HG02763 (cell line): ENCODE data around the gene KAZN.

Experiments
- ATAC-seq: cut with Tn5 transposase; IDR thresholded peaks from one replicate; pipeline ENCODE4 v1.9.1; 2021; ENCODE audit warnings: mild to moderate bottlenecking, moderate library complexity; ENCODE audit not compliant: unreplicated experiment

Gene KAZN

DNA sequence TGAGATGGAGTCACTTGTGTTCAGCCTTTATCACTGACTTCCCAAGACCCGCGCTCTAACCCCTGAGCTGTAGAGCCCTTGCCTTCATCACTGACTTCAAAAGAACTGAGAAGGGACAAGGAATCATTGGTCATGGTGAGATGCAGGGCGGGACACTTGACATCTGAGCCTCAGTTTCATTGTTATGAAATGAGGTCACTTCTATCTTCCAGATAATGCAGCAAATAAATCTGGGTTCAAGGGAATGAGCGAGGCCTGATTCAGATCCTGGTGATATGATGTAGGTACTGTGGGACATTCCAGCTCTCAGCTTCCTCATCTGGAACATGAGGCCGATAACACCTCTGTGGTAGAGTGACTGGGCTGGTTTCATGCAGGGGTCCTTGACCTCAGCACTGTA, 13.8 kb downstream of the KAZN start:
- ATAC-seq = no peak

DNA sequence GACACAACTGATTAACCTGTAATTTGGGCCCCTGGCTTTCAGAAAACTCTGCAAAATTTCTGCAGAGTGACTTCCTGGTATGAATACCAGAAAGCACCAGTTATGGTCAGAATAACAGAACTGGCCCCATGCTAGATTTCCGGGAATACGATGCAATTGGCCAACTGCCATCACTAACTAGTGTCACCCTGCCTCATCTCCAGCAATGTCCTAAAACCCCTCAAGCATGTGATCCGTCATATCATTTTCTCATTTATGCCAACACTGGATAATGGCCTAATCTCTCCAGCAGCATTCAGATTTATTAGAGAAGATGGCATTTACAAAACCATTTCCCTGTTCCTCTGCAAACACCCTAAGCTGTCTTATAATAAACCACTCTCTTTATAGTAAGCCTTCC, 15.4 kb downstream of the KAZN start:
- no peak for ATAC-seq

DNA sequence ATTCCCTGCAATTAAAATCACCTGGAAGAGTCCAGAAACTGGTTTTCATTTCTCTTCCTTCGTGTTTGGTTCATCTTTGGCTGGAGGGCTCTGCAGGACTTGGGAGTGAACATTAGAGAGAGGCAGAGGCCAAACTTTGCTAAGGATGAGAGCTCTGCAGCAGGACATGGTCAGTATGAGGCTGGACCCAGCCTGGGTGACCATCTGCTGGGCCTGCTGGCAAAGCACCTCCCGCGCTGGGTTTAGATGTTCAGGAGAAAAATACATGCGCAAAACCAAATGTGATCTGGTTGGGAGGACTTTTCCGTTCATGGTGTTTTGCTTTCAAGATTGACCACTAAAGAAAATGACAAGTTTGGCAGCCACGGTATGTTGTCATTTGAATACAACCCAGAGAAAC, 15.9 kb downstream of the KAZN start:
- no peak for ATAC-seq

DNA sequence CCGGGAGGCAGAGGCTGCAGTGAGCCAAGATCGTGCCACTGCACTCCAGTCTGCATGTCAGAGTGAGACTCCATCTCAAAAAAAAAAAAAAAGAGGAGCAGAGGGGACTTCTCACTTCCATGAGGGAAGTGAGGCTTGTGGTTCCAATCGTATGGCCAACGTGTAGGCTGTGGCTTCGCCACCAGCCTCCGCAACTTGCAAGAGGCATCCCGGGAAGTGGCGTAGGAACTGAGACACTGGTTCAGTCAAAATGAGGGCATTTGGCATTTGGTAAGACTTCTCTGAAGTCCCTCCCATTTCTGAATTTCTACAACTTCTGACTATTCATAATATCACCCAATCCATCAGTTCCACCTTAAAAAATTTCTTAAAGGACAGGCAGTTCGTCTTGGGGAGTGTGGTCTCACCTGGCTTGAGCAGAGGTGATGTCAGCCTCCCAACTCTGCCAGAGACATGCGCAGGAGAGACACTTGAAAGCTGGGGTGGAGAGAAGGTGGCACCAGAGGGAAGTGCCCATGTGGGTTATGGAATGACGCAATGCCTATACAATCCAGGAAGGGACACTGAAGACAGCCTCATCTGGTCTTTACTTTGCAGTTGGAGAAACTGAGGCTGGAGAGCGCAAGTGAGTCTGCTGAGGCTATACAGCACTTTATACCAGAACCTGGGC, 17.2 kb downstream of the KAZN start:
- no peak for ATAC-seq

DNA sequence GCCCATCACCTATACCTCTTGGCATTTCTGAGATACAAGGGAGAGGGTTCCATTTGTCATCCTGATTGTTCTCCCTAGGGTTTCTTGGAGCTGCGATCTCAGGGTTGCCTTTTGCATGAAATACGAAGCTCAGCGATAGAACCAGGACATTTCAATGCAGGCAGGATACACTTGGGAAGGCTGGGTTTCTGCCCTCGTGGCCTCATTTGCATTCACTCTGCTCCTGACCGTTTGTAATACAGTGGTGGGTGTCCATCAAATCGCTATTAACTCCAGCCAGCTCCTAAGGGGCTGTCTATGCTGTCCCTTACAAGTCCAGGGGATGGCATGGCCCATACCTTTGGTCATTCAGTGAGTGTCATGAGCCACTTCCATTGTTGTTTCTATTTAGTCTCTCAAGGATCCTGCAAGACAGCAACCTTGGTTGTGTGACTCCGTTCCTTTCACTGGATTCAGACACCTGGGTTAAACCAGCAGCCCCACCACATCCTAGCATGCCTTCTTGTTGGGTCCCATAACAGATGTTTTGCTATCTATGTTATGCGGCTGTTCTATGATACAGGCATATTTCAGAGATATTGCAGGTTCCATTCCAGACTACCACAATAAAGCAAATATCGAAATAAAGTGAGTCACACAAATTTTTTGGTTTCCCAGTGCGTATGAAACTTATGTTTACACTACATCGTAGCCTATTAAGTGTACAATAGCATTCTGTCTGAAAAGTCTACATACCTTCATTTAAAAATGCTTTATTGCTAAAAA, 18.3 kb downstream of the KAZN start:
- no peak for ATAC-seq

DNA sequence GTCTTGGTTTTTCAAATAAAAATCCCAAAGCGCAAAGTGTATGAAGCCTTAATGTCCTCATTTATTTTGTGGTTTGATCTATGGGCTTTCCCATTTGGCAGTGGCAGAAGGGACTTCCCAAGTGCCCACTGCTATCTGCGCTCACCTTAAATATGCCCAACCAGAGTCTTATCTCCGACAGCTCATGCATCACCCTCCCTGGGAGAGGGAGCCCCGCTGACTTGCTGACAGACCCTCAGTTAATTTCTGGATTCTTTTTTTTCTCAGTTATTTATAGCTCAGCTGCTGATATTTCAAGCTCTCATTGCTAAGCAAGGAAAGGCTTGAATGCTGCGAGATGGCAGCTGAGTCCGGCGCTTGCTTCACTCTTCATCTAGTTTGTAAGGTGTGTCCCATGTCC, 19.3 kb downstream of the KAZN start:
- no peak for ATAC-seq

DNA sequence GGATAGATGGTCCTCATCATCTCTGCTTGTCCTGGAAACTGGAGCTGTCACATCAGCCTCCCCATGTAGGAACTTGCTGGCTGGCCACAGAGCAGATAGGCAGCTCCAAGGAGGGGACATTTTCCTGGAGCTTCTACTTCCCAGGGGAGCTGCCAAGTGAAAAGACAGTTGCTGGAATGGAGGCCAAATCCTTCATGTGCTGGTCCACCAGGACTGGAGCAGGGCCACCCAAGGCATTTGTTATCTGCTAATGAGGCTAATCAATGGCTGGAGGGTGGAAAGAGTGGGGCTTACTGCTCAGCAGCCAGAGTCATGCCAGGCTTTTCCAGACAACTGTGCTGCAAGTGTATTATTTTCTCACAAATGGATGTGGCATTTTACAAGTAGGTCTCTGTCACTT, 22.5 kb downstream of the KAZN start:
- no peak for ATAC-seq

DNA sequence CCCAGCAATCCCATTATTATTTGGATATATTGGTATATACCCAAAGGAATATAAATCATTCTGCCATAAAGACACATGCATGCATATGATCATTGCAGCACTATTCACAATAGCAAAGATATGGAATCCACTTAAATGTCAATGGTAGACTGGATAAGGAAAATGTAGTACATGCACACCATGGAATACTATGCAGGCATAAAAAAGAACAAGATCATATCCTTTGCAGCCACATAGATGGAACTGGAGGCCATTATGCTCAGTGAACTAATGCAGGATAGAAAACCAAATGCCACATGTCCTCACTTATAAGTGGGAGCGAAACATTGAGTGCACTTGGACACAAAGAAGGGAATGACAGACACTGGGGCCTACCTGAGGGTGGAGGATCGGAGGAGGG, 24.6 kb downstream of the KAZN start:
- ATAC-seq = no peak

DNA sequence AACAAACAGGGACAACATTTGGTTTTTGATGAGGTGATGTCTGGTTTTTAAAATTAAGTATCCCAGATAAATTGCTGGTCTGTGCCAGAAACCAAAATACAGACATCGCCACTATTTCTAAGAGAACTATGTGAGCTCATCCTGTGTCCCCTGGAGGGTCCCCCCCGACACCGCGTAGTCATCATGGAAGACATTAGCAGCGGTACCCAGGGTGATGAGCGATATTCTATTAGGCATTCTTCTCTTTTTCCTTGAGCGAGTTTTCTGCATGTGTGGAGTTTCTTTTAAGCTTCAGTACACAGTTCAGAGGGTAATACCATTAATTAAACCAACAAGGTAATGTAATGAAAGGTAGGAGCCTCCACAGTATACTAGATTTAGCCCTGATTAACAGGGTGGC, 26.5 kb downstream of the KAZN start:
- no peak for ATAC-seq

DNA sequence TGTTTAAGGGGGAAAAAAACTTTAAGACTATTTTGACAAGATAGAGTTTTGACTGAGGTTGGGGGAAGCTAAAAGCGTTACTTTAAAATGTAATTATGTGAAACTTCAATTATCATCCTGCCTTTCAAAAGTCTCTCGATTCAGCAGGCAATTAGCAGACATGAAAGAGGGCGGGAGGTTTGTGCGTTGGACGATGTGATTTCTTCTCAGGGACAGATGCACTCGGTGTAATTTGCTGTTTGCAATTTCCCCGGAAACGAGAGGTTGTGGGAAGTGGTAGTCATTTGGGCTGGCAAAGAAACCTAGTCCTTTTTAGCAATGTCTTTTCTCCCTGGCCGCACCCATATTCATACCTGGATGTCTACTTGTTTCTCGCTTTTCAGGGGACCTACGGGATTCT, 27.1 kb downstream of the KAZN start:
- ATAC-seq = no peak

DNA sequence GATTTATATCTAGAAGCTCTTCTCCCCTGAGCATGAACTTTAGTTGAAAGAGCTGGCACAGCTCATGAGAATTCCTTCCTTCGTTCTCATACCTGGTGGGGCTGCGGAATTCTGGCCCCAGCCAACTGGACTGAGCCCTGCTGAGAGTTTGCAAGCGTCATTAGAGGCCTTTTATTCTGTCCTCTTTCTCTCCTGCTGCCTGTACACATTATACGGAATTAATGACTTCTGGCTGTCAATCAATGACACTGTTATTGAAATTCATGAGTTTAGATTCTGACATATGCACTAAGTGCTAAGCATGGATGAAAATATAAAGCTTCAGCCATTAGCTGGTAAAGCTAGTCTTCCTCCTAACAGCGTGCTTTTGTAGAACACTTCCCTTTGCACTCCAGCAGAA, 27.5 kb downstream of the KAZN start:
- no peak for ATAC-seq

DNA sequence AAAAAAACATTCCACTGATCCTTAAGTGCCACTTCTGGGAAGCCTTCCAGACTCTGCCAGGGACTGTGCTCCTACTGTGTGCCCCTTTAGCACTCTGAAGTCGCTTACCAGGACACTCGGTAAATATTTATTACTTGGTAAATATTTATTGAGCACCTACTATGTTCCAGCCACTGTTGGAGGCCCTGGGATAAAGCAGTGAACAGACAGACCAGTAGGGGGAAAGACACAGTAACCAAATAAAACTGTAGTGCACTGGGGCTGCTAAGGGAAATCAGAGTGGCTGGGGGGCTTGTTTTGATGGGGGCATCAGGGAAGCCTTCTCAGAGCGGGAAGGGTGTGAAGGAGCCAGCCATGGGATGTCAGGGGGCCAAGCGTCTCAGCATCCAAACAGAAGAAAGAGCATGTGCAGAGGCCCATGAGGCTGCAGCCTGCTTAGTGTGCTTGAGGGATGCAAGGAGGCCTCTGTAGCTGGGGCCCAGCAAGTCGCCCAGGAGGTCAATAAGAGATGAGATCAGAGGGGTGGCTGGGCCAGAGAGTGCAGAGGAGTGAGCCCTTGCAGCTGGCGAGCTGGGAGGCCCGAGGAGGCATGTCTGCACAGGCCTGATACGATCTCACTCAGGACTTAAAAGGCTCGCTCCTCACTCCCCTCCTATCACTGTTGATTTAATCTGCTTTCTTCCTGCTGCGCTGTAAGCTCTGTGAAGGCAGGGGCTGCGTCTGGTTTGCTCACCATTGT, 28.6 kb downstream of the KAZN start:
- no peak for ATAC-seq

DNA sequence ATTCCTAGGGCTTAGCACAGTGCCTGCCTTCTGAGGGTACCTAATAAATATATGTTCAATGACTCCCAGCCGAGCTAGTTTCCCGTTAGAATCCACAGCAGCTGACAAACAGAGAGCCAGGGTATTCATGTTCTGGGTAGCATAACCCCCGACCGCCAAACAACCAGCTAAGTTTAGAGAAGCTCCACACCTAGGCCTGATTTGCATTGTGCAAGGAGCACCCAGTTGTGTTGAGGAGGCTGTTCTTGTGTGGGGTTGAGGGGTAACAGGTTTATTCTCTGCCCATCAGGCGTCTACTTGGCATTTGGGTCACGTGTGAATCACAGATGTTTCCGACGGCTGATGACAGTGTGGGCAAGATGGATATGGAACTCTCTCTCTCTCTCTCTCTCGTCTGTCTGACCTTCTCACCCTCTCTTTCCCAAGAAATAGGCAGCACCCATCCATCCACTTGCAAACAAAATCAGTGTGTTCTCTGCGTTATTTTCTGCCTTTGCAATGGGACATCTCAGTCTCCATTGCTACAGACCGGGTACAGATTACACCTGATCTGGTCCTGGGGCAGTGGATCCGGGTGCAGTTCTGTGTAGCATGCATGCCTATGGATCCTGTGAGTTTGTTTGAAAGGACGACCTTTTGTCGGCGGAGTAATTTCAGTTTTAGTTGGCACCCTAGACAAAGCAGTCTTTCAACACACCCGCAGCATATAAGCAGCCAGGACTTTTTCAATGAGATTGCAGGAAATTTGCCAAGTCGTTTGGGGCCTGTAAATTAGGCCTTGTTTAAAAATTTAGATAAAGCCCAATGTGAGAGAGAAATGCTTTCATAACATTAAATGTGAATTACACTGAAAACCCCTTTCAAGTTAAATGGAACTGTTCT, 29.4 kb downstream of the KAZN start:
- ATAC-seq = no peak

DNA sequence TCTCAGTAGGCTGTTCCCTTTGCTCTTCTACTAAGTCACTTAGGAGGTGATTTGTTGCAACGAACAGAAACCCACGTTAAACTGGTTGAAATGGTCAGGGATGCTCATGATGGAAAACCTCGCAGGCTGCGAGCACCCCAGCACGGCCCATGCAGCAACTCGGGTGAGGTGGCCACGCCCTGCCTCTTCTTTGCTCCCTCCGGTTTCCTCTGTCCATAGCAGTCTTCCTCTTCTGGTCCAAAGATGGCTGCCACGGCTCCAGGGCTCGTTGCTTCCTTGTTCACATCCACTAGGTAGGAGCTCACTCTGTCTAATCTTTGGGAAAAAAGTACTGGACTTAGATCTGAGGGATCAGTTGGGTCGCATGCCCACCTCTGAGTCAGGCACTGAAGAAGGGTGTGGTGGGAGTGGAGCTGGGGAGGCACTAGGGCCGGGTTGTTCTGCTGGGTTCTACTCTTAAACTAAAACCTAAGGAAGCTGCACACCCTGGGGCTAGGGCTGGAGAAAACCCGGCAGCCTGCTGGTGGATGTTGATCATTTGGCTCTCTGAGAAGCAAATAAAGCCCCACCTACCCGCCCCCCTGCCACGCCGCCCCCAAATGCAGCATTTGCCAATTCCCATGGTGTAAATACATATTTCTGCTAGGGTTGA, 31.0 kb downstream of the KAZN start:
- ATAC-seq = no peak

DNA sequence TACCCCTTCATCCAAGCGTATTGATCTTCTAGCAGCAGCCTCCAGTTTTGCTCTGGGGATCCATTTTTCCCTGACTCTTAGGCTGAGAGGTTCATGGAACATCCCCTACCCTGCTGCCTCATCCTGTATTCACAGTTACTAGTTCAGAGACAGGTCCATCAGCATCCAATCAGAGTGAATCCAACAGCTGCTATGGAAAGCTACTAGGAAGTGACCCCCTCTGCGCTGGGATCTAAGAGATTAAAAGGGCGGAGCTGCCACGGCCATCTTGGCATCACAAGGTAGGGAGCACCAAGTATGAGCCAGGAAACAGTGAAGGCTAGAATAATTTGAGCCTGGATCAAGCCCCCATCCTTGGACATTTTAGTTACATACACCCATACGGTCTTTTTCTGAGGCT, 32.5 kb downstream of the KAZN start:
- ATAC-seq = no peak

DNA sequence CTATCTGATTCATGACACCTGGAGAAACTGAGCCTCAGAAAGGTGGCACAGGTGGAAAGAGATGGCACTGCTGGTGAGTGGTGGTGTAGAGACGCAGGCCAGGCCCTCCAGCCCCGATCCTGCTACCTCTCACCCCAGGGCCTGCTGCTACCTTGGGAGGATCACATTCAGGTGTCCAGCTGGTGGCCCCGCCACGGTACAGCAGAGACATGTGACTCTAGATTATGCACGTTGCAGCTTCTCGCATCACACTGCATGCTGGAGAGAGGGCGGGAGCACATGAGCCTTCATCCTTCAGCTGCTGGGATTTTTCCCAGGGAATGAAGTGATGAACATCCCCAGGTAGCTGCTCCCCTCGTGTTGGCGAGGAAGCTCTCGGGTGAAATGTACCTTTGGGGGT, 32.9 kb downstream of the KAZN start:
- ATAC-seq = no peak

DNA sequence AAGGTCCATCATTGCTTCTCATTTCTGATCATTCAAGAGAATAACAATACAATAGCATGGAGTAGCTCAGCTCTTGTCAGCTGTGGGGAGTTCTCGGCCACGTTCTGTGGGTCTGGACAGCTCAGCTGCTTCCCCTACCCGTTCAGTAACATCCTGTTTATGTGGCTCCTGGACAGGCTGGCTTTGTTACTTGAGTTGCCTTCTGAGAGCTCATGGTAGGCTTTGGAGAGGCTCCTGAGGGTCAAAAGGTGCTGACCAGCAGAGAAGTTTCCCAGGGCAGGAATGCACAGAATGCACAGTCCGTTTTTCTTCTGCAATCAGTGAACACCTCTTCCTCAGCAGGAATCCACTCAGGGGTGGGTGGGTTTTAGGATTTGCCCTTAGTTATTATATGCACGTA, 36.0 kb downstream of the KAZN start:
- ATAC-seq = no peak

DNA sequence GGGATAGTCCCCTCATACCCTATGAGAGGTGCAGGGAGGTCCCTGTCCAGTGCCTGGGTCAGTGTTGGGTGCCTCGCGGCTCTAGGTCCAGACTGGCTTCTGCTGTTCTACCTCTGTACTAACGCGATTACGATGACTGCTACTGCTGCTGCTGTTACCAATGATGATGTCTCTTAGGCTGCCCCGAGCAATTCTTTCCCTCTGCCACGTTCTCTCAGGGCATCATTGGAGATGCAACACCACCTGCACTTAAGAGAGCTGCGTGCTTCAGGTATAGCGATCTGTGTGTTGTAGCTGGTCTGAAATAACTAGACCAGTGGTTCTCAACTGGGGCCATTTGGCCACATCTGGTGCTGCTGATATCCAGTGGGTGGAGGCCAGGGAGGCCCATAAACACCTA, 36.9 kb downstream of the KAZN start:
- no peak for ATAC-seq

DNA sequence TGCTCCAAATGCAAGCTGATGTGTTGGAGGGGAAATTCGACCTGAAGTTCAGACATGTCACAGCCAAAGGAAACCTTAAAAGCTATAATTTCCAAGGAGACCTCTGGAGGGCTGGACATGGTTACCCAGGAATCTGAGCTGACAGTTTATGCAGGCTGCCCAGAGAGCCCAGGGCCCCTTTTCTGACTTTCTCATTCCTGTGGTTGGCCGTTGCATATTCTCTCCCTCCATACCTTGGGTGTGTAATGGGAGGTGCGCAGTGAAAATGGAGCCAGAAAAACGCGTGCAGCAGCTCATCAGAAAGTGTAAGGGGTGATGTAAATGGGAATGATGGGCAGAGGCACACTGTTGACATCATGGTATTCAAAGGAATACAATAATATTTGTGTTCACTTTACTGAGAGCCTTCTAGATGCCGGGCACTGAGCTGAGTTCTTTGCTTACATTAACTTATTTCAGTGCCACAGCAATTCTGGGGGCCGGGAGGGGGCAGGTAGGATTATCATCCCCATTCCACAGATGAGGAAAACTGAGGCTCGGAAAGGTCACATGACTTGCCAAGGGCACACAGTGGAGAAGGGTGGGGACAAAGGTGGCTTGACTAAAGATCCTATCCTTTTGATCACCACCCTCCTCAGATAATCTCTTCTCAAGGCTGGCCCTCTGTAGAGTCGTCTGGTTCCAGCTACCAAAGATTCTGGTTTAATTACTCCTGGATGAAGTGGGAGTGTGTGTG, 38.6 kb downstream of the KAZN start:
- ATAC-seq = no peak
